CD14-positive monocyte (primary cell): ENCODE results near the gene MRPL9. TPM values are rescaled to one million over a fixed set of nuclear protein-coding genes. Genes with fewer than 3 reads are reported as not detected.

Source experiments
- DNase-seq, 3 donors: peaks; one replicate each; pipeline ENCODE4 v3.0.0-alpha.2; 2011 to 2022
- H2AFZ ChIP-seq: 2 replicates; pipeline ENCODE4 v1.6.0; 2012; ENCODE audit warnings: mild to moderate bottlenecking, low read depth, low read length, inconsistent platforms; ENCODE audit not compliant: insufficient read depth, poor library complexity, severe bottlenecking
- H3K27ac ChIP-seq, 2 donors: 1 replicate in 1 of 2; 2 replicates in 1 of 2; pipeline ENCODE4 v1.5.1; 2012 to 2013; ENCODE audit warnings: low read length in 2 of 2, control low read depth in 1 of 2, inconsistent platforms in 1 of 2, low read depth in 1 of 2, mild to moderate bottlenecking in 1 of 2
- H3K27me3 ChIP-seq, 2 donors: one replicate each; pipeline versions ENCODE4 v1.6.0 to v1.6.1; 2011 to 2013; ENCODE audit warnings: low read length in 2 of 2; ENCODE audit not compliant: control insufficient read depth in 2 of 2, insufficient read depth in 2 of 2
- H3K36me3 ChIP-seq, 2 donors: replicated peaks in 1 of 2; 1 replicate in 1 of 2; 2 replicates in 1 of 2; pipeline versions ENCODE4 v1.5.1 to v1.6.1; 2012 to 2013; ENCODE audit warnings: low read length in 2 of 2, control low read depth in 1 of 2, inconsistent platforms in 1 of 2, mild to moderate bottlenecking in 1 of 2; ENCODE audit not compliant: insufficient read depth in 2 of 2, control insufficient read depth in 1 of 2
- H3K4me1 ChIP-seq, 2 donors: 1 replicate in 1 of 2; 2 replicates in 1 of 2; pipeline versions ENCODE4 v1.5.1 to v1.6.1; 2012 to 2013; ENCODE audit warnings: low read length in 2 of 2, control low read depth in 1 of 2, inconsistent platforms in 1 of 2, mild to moderate bottlenecking in 1 of 2, moderate library complexity in 1 of 2; ENCODE audit not compliant: insufficient read depth in 2 of 2, control insufficient read depth in 1 of 2
- H3K4me2 ChIP-seq: replicated peaks from 2 replicates; pipeline ENCODE3; 2012; ENCODE audit warnings: low read length, moderate library complexity, mild to moderate bottlenecking; ENCODE audit not compliant: poor library complexity, severe bottlenecking; ENCODE audit errors: extremely low read depth
- H3K4me3 ChIP-seq, 3 experiments: fragments of 200-600 bp in 1 of 3; sonication (generic) in 1 of 3; replicated peaks in 1 of 3; 1 replicate in 2 of 3; 2 replicates in 1 of 3; pipeline ENCODE4 v1.5.1; 2011 to 2013; ENCODE audit warnings: low read length in 3 of 3, mild to moderate bottlenecking in 3 of 3, control low read depth in 2 of 3, low read depth in 2 of 3, inconsistent platforms in 1 of 3, moderate library complexity in 1 of 3
- H3K79me2 ChIP-seq: 2 replicates; pipeline ENCODE4 v1.6.0; 2012; ENCODE audit warnings: mild to moderate bottlenecking, control low read depth, inconsistent platforms, low read length, moderate library complexity; ENCODE audit not compliant: insufficient read depth
- H3K9ac ChIP-seq: 2 replicates; pipeline ENCODE4 v1.6.0; 2017; ENCODE audit warnings: low read length, mild to moderate bottlenecking; ENCODE audit not compliant: insufficient read depth, poor library complexity, severe bottlenecking
- H3K9me3 ChIP-seq, 2 donors: replicated peaks in 1 of 2; 1 replicate in 1 of 2; 2 replicates in 1 of 2; pipeline versions ENCODE4 v1.5.1 to v1.6.1; 2012 to 2013; ENCODE audit warnings: low read length in 2 of 2, control low read depth in 1 of 2; ENCODE audit not compliant: control insufficient read depth in 1 of 2, insufficient read depth in 1 of 2
- H4K20me1 ChIP-seq: 2 replicates; pipeline ENCODE4 v1.6.0; 2012; ENCODE audit warnings: mild to moderate bottlenecking, low read length, control low read depth, moderate library complexity; ENCODE audit not compliant: insufficient read depth
- H3K27ac Mint-ChIP-seq, 7 donors: one replicate each; pipeline ENCODE4 v1.8.0; 2020; ENCODE audit warnings: mild to moderate bottlenecking in 7 of 7, mixed read lengths in 7 of 7, moderate library complexity in 6 of 7, inconsistent platforms in 2 of 7
- H3K27me3 Mint-ChIP-seq, 3 donors: one replicate each; pipeline ENCODE4 v1.8.0; 2021 to 2022; ENCODE audit warnings: low read depth in 3 of 3, mild to moderate bottlenecking in 3 of 3, mixed read lengths in 3 of 3, moderate library complexity in 3 of 3, inconsistent platforms in 1 of 3
- H3K36me3 Mint-ChIP-seq, 2 donors: one replicate each; pipeline ENCODE4 v1.8.0; 2020; ENCODE audit warnings: mixed read lengths in 2 of 2, inconsistent platforms in 1 of 2, mild to moderate bottlenecking in 1 of 2
- H3K4me1 Mint-ChIP-seq: one replicate; pipeline ENCODE4 v1.8.0; 2020; ENCODE audit warnings: mild to moderate bottlenecking, mixed read lengths
- H3K4me3 Mint-ChIP-seq, 2 donors: one replicate each; pipeline ENCODE4 v1.8.0; 2020; ENCODE audit warnings: mild to moderate bottlenecking in 2 of 2, mixed read lengths in 2 of 2, moderate library complexity in 1 of 2
- H3K9me3 Mint-ChIP-seq, 7 donors: one replicate each; pipeline ENCODE4 v1.8.0; 2020 to 2022; ENCODE audit warnings: mixed read lengths in 7 of 7, mild to moderate bottlenecking in 6 of 7, moderate library complexity in 6 of 7, inconsistent platforms in 2 of 7
- WGBS: methylation state at CpG from one replicate; pipeline ENCODE4 v1.1.5; 2013; ENCODE audit warnings: missing lambda C conversion rate; ENCODE audit not compliant: insufficient coverage; 5-methylcytosine and 5-hydroxymethylcytosine counted together
- intact Hi-C, 2 donors: fragments of 100-400 bp; cut with micrococcal nuclease; formaldehyde crosslinking; loops; one replicate each; pipeline versions ENCODE4 v1.15.0 to v1.15.1; 2023
- polyA plus RNA-seq, 3 donors: library from polyadenylated mRNA; depleted of rRNA in 1 of 3; unstranded in 2 of 3; stranded (reverse) in 1 of 3; fragments of 300-500 nt in 2 of 3; fragments of >200 nt in 1 of 3; fragmentation: Illumina TruSeq in 2 of 3; gene quantifications; 1 replicate in 2 of 3; 2 replicates in 1 of 3; pipeline ENCODE4 v1.2.3, GENCODE V29; 2012 to 2021
- TF ChIP-seq, protein P1 (sequence below): fragments of 200-600 bp; IDR thresholded peaks from one replicate; pipeline ENCODE4 v1.8.0; 2022; ENCODE audit warnings: antibody characterized with exemption, mild to moderate bottlenecking

The MRPL9 gene
- polyA plus RNA-seq, 3 donors = 25.6 to 56.6 (median 56.4) TPM

- intact Hi-C loops = no loop called here
- H3K9me3 ChIP-seq = no peaks in the 10 kb centered on the region
- H3K4me3 Mint-ChIP-seq = no peak overlapping the region
- H2AFZ ChIP-seq = no peak overlapping the region
- H3K27ac ChIP-seq = no peak overlapping the region
- TF ChIP-seq, protein P1, sequence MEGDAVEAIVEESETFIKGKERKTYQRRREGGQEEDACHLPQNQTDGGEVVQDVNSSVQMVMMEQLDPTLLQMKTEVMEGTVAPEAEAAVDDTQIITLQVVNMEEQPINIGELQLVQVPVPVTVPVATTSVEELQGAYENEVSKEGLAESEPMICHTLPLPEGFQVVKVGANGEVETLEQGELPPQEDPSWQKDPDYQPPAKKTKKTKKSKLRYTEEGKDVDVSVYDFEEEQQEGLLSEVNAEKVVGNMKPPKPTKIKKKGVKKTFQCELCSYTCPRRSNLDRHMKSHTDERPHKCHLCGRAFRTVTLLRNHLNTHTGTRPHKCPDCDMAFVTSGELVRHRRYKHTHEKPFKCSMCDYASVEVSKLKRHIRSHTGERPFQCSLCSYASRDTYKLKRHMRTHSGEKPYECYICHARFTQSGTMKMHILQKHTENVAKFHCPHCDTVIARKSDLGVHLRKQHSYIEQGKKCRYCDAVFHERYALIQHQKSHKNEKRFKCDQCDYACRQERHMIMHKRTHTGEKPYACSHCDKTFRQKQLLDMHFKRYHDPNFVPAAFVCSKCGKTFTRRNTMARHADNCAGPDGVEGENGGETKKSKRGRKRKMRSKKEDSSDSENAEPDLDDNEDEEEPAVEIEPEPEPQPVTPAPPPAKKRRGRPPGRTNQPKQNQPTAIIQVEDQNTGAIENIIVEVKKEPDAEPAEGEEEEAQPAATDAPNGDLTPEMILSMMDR = no peak
- H4K20me1 ChIP-seq = no peaks in the 10 kb centered on the region
- H3K36me3 ChIP-seq = no peaks in the 10 kb centered on the region
- H3K27me3 ChIP-seq = peaks cover 5 to 16% of the 10 kb centered on the region in 2 donors
- no peak overlapping the region for H3K4me2 ChIP-seq
- H3K36me3 Mint-ChIP-seq = no peaks in the 10 kb centered on the region
- H3K27me3 Mint-ChIP-seq = peaks cover 27 to 35% (median 29%) of the 10 kb centered on the region in 3 donors
- DNase-seq = no peak
- no peaks in the 10 kb centered on the region for H3K4me1 ChIP-seq
- H3K27ac Mint-ChIP-seq = peak overlapping the region in 1 of 7 donors; percentile 6
- H3K79me2 ChIP-seq = no peaks in the 10 kb centered on the region
- peaks cover 6% of the 10 kb centered on the region for H3K4me1 Mint-ChIP-seq
- no peaks in the 10 kb centered on the region for H3K9me3 Mint-ChIP-seq
- H3K9ac ChIP-seq = no peak overlapping the region
- H3K4me3 ChIP-seq = no peak overlapping the region
Observed at GRCh38 chr1:151803164-151803563, 39.9 kb upstream of the MRPL9 start.

GRCh38 chr1:151802372-151802771 lies 39.1 kb upstream of the MRPL9 start:
- 100% methylated on average over 3 of the region's 5 CpGs for WGBS
- no peaks in the 10 kb centered on the region for H3K79me2 ChIP-seq
- intact Hi-C loops = no loop called here

More at GRCh38 chr1:151802372-151802771, 39.1 kb upstream of the MRPL9 start:
- TF ChIP-seq, protein P1 = no peak
- Histone ChIP-seq H3K9me3 (no peaks in the 10 kb centered on the region), H3K4me2 (no peak overlapping the region), H3K9ac (no peak overlapping the region), H3K36me3 (no peaks in the 10 kb centered on the region), H3K4me3 (no peak overlapping the region), H2AFZ (no peak overlapping the region), H3K4me1 (no peaks in the 10 kb centered on the region), H4K20me1 (no peaks in the 10 kb centered on the region), H3K27me3 (peaks cover 5 to 16% of the 10 kb centered on the region in 2 donors), H3K27ac (no peak overlapping the region)
- Mint-ChIP-seq H3K4me3 (no peak overlapping the region), H3K27me3 (peaks cover 24 to 35% (median 27%) of the 10 kb centered on the region in 3 donors), H3K4me1 (peaks cover 2% of the 10 kb centered on the region), H3K36me3 (no peaks in the 10 kb centered on the region), H3K9me3 (no peaks in the 10 kb centered on the region), H3K27ac (no peak overlapping the region)
- no peak for DNase-seq
